Inferior parietal cortex (tissue), 1 donor: ENCODE data around the gene VAMP2.
"Not testable (repeated sequence)": the region's sequence is repeated elsewhere in the genome, so short reads cannot be mapped to it uniquely, and the experiment has no call there.

Source experiments
- DNase-seq: peaks from one replicate; pipeline ENCODE4 v3.0.0-alpha.2; 2016; ENCODE audit errors: extremely low spot score

Gene VAMP2

DNA sequence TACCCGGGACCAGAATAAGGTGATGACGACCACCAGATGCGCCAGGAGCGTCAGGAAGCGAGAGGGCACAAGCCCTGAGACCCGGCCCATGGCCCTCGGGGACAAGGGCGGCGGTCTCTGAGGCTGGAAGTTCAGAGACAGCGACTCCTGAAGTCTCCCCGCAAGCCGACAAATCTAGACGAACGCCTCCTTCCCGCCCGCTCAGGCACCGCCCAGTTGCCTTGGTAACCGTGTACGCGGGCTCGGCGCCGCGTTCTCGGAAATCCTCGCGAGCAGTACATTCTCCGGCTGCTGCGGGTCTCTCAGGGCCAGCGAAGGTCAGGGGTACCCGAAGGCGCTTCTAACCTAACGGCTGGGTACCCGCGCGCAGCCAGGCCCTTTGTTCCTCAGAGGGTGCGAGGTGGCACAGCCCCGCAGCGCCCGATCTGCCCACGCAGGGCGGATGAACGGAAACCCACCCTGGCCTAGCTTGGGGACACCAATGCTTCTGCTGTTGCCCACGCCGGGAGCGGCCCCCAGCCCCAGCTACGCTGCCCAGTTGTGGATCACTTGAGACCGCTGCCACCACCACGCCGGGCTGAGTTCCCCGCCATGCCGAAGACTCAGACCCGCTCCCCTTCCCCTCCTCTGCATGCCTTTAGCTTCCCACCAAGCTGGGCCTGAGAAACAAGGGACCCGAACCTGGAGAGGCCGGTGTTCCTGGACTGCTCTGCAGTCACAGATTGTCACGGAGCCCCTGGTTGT lies 13.6 kb upstream of the VAMP2 start, which contains the start of gene TMEM107:
TSS of gene TMEM107 (minus strand) at position 184 of the 744 bp plus-strand sequence. CDS start at position 90, 94 bp downstream.
- peak; percentile 79 for DNase-seq

DNA sequence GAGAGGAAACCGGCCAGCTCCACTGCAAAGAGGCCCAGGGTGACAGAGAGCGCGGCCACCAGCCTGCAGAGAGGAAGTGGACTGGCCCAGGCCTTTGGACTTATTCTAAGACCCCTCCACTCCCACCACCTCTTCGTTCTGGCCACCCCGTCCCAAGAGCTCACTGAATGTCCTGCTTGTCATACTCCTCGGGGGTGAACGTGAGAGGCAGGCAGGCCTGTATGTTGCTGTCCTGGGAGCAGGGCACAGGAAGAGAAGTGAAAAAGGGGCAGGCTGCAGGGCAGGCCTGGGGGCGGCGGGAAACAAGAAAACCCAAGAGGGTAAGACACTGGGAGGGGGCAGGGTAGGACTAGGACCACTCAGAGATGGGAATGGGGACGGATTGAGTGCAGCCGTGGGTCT lies 13.0 kb upstream of the VAMP2 start:
- no peak for DNase-seq

DNA sequence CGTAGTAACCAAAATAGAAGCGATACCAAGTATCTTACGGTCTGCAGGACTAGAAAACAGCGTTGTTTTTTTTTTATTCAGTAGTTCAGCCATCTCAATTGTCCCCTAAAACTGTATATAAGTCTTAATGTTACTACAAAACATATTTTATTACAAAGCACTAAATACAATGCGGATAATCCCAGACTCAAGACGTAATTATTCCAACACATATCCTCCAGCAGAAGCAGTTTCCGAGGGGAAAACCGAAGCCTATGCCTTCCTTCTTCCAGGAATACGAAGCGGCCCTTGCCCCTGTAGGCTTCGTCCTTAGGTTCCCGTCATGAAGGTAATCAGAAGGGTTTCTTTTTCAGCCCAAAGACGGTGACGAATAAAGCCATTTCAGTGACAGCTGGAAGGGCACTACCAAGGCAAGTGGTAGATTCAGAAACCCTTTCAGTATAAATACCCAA lies 11.1 kb upstream of the VAMP2 start:
- DNase-seq = no peak

GRCh38 chr17:8173056-8173870 lies 10.5 kb upstream of the VAMP2 start:
- peak; percentile 95 for DNase-seq

GRCh38 chr17:8170186-8170585 lies 7.4 kb upstream of the VAMP2 start:
- DNase-seq = not testable (repeated sequence)

GRCh38 chr17:8167526-8167925 lies 4.8 kb upstream of the VAMP2 start:
- DNase-seq = no peak

- no peak for DNase-seq
Measured at GRCh38 chr17:8166731-8167130, 4.0 kb upstream of the VAMP2 start.

GRCh38 chr17:8164815-8165131 lies 2.0 kb upstream of the VAMP2 start:
- DNase-seq = no peak

GRCh38 chr17:8163978-8164814 lies 1.4 kb upstream of the VAMP2 start:
- DNase-seq = peak; percentile 67

GRCh38 chr17:8162997-8163977 lies 539 bp upstream of the VAMP2 start:
- no peak for DNase-seq

DNA sequence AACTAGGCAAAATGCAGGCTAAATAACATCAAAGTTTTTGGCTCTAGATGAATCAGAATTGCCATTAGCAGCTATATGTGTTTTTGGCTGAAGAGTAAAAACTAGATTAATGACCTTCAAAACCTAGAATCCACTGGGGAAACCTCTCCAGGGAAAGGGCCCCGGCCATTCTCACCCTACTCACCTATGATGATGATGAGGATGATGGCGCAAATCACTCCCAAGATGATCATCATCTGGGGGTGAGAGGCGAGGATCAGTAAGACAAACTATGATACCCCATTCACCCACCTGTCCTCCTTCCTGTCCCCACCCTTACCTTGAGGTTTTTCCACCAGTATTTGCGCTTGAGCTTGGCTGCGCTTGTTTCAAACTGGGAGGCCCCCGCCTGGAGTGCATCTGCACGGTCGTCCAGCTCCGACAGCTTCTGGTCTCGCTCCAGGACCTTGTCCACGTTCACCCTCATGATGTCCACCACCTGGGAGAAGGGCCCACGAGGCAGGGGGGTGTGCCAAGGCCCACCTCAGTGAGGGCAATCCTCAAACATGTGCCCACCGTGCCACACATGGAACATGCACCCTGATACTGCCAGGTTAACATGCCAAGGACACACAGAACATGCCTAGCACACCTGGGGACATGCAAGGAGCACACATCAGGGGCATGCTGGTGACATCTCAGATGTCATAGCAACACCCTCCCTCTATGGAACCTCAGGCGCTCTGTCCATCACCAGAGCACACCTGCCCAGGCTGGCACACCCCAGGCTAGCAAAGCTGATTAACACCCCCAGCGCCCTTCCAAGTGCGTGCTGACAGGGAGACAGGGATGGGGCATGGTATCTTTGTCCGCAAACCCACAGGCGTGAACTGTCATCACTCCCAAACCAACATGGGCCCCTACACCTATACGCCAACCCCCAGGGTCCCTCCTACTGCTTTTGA lies 1.2 kb downstream of the VAMP2 start:
- DNase-seq = no peak

GRCh38 chr17:8160741-8161221 lies 2.0 kb downstream of the VAMP2 start:
- no peak for DNase-seq

- DNase-seq = no peak
Measured at GRCh38 chr17:8160224-8160577, 2.5 kb downstream of the VAMP2 start.

DNA sequence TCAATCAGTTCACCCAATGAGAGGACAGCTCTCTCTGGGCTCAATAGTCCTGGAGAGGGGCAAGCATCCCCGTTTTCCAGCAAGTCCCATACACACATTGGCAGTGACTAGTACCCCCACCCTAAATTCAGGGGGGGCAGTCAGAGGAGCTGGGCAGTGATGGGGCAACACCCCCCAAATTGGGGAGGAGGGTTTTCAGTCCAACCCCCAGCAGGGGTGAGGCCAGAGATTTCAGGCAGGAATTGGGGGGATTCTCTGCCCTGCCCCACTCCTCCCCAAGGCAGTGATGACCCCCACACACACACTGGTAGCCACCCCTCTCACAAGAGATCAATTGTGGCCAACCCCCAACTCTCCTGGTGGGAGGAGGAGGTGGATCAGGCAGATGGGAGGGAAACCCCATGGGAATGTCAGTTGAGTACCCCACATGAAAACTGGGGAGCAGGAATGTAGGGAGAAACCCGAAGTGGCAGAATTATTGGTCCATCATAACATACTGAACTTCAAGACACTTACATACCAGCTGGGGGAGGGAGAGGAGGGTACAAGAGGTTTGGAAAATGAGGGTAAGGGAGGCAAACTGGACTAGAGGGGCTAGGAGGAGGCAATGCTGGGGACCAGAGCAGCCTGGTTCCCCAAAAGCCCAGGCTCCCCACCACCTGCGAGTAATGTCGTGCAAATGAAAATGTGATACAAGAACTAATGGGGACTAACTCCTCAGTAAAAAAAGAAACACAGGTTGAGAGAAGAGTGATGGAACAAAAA lies 3.1 kb downstream of the VAMP2 start:
- no peak for DNase-seq

DNA sequence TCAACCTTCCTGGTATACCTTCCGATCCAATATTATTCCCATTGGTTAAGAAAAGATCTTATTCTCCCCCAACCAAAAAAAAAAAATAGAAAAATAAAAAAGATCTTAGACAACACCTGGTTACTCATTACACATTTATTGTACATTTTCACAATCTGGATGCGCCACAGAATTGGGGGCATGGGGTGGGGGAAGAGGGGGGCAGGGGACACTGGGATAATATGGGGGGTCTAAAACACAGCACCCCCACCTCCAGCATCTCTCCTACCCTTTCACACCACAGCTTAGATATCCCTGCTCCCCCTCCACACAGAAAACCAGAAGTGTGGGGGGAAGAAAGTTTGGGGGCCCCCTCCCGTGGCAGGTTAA lies 3.7 kb downstream of the VAMP2 start:
- DNase-seq = no peak

GRCh38 chr17:8158267-8159031 lies 4.3 kb downstream of the VAMP2 start:
- DNase-seq = peak; percentile 96

DNA sequence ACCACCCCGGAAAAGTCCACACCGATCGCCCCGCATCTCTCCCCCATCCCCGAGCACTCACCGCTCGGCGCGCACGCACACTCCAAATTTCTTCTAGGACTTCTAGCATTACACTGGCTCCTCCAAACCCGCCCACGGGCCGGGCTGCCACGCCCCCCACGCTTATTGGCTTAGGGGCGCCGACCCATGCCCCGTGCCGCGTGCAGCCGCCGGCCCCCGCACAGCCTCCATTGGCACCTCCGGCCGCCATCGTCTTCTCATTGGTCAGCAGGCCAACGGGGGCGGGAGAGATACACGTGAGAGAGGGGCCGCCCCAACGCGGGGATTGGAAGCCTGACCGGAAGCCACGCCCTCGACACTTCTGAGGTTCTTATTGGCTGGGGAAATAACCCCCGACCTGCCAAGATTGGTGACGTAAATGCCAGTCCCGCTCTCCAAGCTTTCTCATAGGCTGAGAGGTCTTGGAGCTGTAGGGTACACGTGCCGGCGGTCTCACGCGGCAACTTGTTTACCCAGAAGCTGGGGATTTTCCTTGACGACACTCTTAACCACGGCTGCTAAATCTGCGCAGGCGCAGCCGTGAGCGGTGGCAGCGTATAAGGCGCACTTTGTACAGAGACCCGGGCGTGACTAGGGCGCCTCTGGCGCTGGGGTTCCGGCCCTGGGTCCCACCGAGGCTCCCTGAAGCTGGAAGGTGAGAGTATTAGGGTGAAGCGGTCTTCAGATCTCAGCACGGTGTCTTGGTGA lies 6.3 kb downstream of the VAMP2 start:
- DNase-seq = peak; percentile 99

GRCh38 chr17:8155996-8156245 lies 6.8 kb downstream of the VAMP2 start:
- DNase-seq = no peak
